Loucy (cell line): ENCODE results near the gene EOLA2.

ENCODE experiments used
- H2AFZ ChIP-seq: fragments of 200-600 bp; sonication (generic); 2 replicates; pipeline ENCODE4 v1.6.0; 2016; ENCODE audit warnings: antibody characterized with exemption, mild to moderate bottlenecking, low read length, moderate library complexity
- H3F3A ChIP-seq: fragments of 200-600 bp; 2 replicates; pipeline ENCODE4 v1.6.0; 2016; ENCODE audit warnings: antibody characterized with exemption, low read depth, mild to moderate bottlenecking
- H3K27me3 ChIP-seq: fragments of 200-600 bp; sonication (generic); 2 replicates; pipeline ENCODE4 v1.6.1; 2014; ENCODE audit warnings: low read length, mild to moderate bottlenecking; ENCODE audit not compliant: insufficient read depth, poor library complexity, severe bottlenecking
- H3K36me3 ChIP-seq: fragments of 200-600 bp; sonication (generic); 2 replicates; pipeline ENCODE4 v1.6.1; 2016; ENCODE audit warnings: low read length; ENCODE audit not compliant: insufficient read depth
- H3K4me1 ChIP-seq: fragments of 200-600 bp; sonication (generic); 2 replicates; pipeline ENCODE4 v1.5.1; 2014; ENCODE audit warnings: low read length, mild to moderate bottlenecking; ENCODE audit not compliant: insufficient read depth, poor library complexity, severe bottlenecking
- H3K4me2 ChIP-seq: fragments of 200-600 bp; sonication (generic); 2 replicates; pipeline ENCODE4 v1.6.0; 2014; ENCODE audit warnings: antibody characterized with exemption, low read length, low read depth, mild to moderate bottlenecking; ENCODE audit not compliant: poor library complexity, severe bottlenecking
- H3K4me3 ChIP-seq: fragments of 200-600 bp; sonication (generic); 2 replicates; pipeline ENCODE4 v1.5.1; 2014; ENCODE audit warnings: low read length, mild to moderate bottlenecking, mixed read lengths; ENCODE audit not compliant: poor library complexity, severe bottlenecking
- H3K79me2 ChIP-seq: fragments of 200-600 bp; sonication (generic); 2 replicates; pipeline ENCODE4 v1.6.1; 2014; ENCODE audit warnings: low read length; ENCODE audit not compliant: insufficient read depth
- H3K9ac ChIP-seq: fragments of 200-600 bp; sonication (generic); 2 replicates; pipeline ENCODE4 v1.6.0; 2014; ENCODE audit warnings: mild to moderate bottlenecking, low read depth, low read length, moderate library complexity; ENCODE audit not compliant: poor library complexity, severe bottlenecking
- H3K9me2 ChIP-seq: fragments of 200-600 bp; sonication (generic); replicated peaks from 2 replicates; pipeline ENCODE4 v1.6.1; 2016; ENCODE audit warnings: low read depth, low read length, mixed read lengths
- H3K9me3 ChIP-seq: fragments of 200-600 bp; sonication (generic); 2 replicates; pipeline ENCODE4 v1.6.1; 2014; ENCODE audit warnings: mild to moderate bottlenecking, antibody characterized with exemption, low read length, low read depth; ENCODE audit not compliant: insufficient read depth
- H4K20me1 ChIP-seq: fragments of 200-600 bp; sonication (generic); 2 replicates; pipeline ENCODE4 v1.6.0; 2014; ENCODE audit warnings: antibody characterized with exemption, low read length, mild to moderate bottlenecking; ENCODE audit not compliant: insufficient read depth, poor library complexity, severe bottlenecking
- CTCF ChIP-seq: fragments of 200-600 bp; sonication (generic); conservative IDR thresholded peaks from 2 replicates; pipeline ENCODE4 v1.5.1; 2014; ENCODE audit warnings: mild to moderate bottlenecking, antibody characterized with exemption, low read length
- EZH2phosphoT487 ChIP-seq: fragments of 200-600 bp; IDR thresholded peaks from 2 replicates; pipeline ENCODE4 v1.6.1; 2018; ENCODE audit warnings: antibody characterized with exemption, mild to moderate bottlenecking, moderate library complexity, borderline replicate concordance

Gene EOLA2

GRCh38 chrX:149938427-149938880 is at the start of gene EOLA2:
Gene EOLA2 (minus strand): TSS chrX:149938491. CDS start chrX:149933874, 4,617 bp downstream.
- Histone ChIP-seq H3K4me2 (peak within 1 kb of the TSS; percentile 87), H3K9me2 (no peaks in the 10 kb centered on the region), H3K9ac (peak within 1 kb of the TSS; percentile 91), H3K9me3 (no peaks in the 10 kb centered on the region), H3K4me1 (no peaks in the 10 kb centered on the region), H2AFZ (no peak within 1 kb of the TSS), H4K20me1 (peaks cover 9% of the 10 kb centered on the region), H3K4me3 (peak within 1 kb of the TSS; percentile 95), H3K79me2 (peaks cover 12% of the 10 kb centered on the region), H3F3A (no peaks in the 10 kb centered on the region), H3K27me3 (no peaks in the 10 kb centered on the region), H3K36me3 (no peaks in the 10 kb centered on the region)
- TF ChIP-seq CTCF (peak; percentile 35; the same call in 1 of the 2 replicates), EZH2phosphoT487 (no peak)

GRCh38 chrX:149987613-149988012 is 49.3 kb upstream of the EOLA2 start:
- no peaks in the 10 kb centered on the region for H3K9me3 ChIP-seq
- H3K27me3 ChIP-seq, result no peaks in the 10 kb centered on the region
- peaks cover 6% of the 10 kb centered on the region for H3K4me1 ChIP-seq
- H3K9me2 ChIP-seq, result no peaks in the 10 kb centered on the region
- H3F3A ChIP-seq, result no peaks in the 10 kb centered on the region
- no peaks in the 10 kb centered on the region for H3K79me2 ChIP-seq
- no peak overlapping the region for H3K4me3 ChIP-seq
- TF ChIP-seq EZH2phosphoT487, result no peak
- TF ChIP-seq CTCF, result no peak
- no peak overlapping the region for H3K9ac ChIP-seq
- no peaks in the 10 kb centered on the region for H3K36me3 ChIP-seq
- no peak overlapping the region for H2AFZ ChIP-seq
- no peaks in the 10 kb centered on the region for H4K20me1 ChIP-seq
- no peak overlapping the region for H3K4me2 ChIP-seq

- no peak overlapping the region for H2AFZ ChIP-seq
- no peaks in the 10 kb centered on the region for H3K9me2 ChIP-seq
- H3K36me3 ChIP-seq, result no peaks in the 10 kb centered on the region
- TF ChIP-seq EZH2phosphoT487 (no peak), CTCF (no peak)
- H3K4me3 ChIP-seq, result no peak overlapping the region
- H3K79me2 ChIP-seq, result no peaks in the 10 kb centered on the region
- H4K20me1 ChIP-seq, result no peaks in the 10 kb centered on the region
- no peaks in the 10 kb centered on the region for H3F3A ChIP-seq
- no peaks in the 10 kb centered on the region for H3K9me3 ChIP-seq
- H3K9ac ChIP-seq, result no peak overlapping the region
- no peak overlapping the region for H3K4me2 ChIP-seq
- H3K27me3 ChIP-seq, result no peaks in the 10 kb centered on the region
- no peaks in the 10 kb centered on the region for H3K4me1 ChIP-seq
Measured at GRCh38 chrX:149984411-149984810, 46.1 kb upstream of the EOLA2 start.
